Ovary (tissue), 3 donors: ENCODE measurements around the gene PTGER2.

Experiments
- CTCF ChIP-seq, 3 donors: fragments of 450-650 bp in 2 of 3; fragments of 200-600 bp in 1 of 3; IDR thresholded peaks; one replicate each; pipeline versions ENCODE4 v1.5.1 to v1.8.0; 2016 to 2022; ENCODE audit warnings: antibody characterized with exemption in 3 of 3, mild to moderate bottlenecking in 1 of 3
- EP300 ChIP-seq: sonication (generic); formaldehyde crosslinking; IDR thresholded peaks from one replicate; pipeline ENCODE4 v1.6.1; 2017; ENCODE audit warnings: antibody characterized with exemption
- donor health status: DM: no; HTN: no; CAD: no.

GRCh38 chr14:52314595-52315354 is 663 bp downstream of the PTGER2 start:
- TF ChIP-seq CTCF (IDR thresholded peaks at IDR 0.05) (no peak), EP300 (no peak)
